TTC549 (cell line): Measurements from ENCODE around the gene CXCL13.
"Not testable (repeated sequence)": the region's sequence is repeated elsewhere in the genome, so short reads cannot be mapped to it uniquely, and the experiment has no call there.

Experiments
- FAIRE-seq: peaks from 2 replicates; lab custom pipeline; 2012; peaks lifted over from hg19 to GRCh38; lab: Jason Lieb, UNC

Gene CXCL13

DNA sequence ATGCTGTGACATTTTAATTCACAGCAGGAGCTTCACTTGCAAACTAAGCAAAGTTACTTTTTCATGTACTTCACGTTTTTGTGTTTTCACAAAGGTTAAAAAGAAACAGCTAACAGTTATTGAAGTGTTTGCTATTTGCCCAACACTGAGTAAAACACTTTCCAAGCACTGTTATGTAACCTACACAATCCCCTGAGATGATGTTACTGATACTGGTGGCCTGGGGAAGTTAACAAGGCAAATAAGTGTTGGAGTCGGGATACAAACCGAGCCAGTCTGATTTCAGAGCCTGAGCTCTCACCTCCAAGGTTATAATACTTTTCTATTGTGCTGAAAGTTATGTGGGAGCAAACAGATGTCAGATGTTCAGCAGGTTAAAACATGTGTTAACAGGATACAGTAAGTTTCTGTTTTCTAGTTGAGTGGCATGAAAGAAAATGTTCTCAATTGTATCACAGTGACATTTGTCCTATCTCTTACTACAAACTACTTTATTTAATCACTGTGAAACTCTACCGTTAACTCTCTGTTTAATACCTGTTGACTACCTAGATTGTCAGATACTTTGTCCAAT, 3.9 kb upstream of the CXCL13 start:
- FAIRE-seq = no peak

DNA sequence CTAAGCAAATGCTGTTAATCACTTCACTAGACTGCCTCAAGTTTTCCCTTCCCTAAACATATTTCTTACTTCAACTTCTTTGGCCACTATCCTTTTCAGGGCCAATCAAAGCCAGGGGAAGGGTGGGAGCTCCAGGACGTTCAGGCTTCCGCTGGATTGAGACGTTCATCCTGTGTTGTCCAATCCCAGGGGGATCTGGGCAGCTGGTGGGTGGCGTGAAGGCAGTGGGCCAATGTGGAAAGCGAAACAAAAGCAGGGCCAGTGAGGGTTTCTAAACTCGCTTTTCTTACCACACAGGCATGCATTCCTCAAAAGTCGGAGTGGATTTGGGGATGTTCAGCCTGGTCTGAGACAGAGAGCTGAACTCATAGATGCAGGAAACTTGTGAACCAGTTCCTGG, 7.6 kb downstream of the CXCL13 start:
- FAIRE-seq = no peak

DNA sequence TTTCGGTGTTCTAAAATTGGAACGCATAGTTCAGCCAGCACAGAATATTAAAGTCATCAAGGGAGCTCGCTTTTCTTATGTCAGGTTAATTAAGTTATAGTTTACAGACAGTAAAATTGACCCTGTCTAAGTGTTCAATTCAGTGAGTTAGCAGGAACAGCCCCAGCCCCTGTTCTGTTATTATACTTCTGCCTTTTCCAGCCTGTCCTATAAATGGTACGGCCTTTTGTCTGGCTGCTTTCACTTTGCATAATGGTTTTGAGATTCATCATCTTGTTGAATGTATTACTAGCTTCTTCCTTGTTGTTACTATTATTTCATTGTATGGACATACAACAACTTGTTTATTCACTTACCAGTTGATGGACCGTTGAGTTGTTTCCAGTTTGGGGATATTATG, 9.5 kb downstream of the CXCL13 start:
- FAIRE-seq = no peak

DNA sequence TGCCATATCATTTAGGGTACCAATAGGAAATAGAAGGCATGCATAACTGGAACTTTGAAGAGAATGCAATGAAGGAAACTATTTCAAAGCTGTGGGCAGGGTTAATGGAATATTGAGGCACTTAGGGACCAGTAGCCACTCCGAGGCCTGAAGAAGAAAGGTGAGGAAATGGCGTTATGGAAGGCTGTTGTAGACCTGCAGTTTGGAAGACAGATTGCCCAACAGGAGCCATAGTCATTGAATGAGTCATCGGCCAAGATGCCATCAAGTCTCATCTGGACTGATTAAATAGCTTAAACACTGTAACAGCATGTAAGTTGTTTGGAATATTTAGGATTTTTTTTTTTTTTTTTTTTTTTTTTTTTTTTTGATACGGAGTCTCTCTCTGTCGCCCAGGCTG, 11.6 kb downstream of the CXCL13 start:
- no peak for FAIRE-seq

DNA sequence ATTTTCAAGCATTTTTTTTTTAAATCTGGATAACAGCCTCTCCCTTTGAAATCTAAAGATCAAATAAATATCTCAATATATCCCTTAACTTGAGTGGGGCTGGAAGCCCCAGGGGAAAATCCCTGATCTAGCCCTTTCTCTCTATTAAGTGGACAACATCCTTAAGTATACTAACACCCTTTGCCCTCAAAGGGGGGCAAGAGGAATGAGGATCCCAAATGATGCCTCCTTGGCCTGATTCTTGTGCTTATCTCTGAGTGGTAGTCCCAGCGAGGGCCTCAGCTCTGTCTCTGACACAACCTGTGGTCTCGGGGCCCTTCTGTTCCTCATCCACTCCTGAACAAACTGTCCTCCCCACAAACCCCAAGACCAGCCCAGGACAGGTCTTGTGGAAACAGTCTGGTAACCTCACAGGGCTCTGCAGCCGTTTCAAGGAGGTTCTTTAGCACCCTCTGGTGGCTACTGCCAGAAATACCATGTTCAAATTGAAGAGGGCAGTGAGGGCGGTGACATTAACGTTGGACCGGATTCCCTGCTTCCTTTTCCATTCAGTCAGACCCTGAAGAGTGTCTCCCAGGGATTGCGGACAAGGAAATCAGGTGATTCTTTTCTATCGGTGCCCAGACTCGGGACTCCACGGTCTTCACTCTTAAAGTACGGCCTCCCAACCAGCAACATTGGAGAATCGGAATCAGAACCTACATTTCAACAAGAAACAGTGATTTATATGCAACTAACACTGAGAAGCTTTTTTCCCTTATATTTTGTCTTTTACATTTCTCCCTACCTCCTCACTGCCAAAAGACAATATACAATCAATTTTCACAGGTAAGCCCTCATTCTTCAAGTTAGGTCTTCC, 13.0 kb downstream of the CXCL13 start:
- peak; percentile 62 for FAIRE-seq

GRCh38 chr4:77619408-77619807, 13.8 kb downstream of the CXCL13 start:
- FAIRE-seq = no peak

DNA sequence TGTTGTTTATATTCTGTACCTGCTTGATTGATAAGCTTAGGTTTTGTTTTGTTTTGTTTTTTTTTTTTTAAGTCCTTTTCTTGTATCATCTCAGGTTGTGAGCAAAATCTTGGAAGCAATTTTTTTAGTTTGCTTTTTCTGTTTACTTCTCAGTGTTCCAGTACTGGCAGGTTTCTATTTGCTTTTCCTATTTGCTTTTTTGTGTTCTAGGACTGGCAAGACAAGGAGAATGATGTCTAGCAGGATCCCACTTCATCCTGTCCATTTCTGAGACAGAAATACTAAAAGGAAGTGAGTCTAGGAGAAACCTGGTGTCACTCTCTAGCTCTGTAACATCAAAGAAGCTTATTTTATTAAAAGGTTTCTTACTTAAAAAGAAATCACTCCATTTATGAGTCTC, 15.6 kb downstream of the CXCL13 start:
- no peak for FAIRE-seq

DNA sequence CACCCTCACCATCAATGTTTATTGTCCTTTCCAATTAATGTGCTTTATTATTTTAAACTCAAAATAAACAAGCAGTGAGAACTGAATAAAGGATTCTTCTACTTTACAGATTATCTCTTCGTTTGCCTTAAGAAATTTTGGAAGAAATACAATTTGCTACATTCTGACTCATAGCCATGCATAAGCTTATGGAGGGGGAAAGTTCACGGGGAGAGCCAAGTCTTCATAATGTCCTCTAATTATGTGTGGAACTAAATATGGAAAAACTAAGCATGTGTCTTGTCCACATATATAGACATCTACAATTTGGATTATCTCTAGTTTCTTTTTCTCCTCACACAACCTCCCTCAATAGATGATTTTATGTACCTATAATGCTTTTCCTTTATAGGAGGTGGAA, 17.5 kb downstream of the CXCL13 start:
- FAIRE-seq = no peak

DNA sequence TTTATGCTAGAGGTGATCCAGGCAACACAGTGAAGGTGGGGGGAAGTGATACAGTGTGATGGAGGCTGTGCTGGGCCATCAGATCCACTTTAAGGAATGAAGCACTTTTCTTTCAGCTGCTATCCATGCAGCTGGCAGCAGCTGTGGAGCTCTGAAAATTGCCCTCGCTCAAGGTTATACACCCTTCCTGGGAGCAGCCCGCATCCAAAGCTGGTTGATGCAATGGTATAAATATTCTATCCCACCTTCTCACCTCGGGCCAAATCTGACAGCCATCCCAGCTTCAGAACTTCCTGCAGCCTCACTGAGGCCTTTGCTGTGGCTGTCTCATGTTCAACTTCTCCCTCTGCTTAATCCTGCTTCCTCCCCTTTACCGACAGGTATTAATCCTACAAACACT, 18.6 kb downstream of the CXCL13 start:
- no peak for FAIRE-seq

GRCh38 chr4:77625485-77625884, 19.9 kb downstream of the CXCL13 start:
- no peak for FAIRE-seq

GRCh38 chr4:77629885-77630284, 24.3 kb downstream of the CXCL13 start:
- no peak for FAIRE-seq

DNA sequence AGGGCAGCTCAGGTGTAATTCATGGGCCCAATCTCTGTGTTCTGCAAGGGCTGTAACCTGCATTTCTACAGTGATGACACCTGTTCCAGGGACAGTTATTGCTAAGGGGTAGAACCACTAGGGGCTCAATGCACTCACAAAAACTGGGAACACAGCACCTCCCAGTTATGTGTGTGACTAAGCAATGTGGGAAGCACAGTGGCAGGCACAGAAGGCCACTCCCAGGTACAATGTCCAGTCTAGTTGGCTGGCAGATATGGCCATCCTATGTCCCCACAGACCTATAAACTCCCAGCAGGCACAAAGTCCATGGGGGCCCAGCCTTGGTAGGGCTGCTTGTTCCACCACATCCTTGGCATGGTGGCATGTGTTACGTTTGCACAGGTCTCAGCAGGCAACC, 25.7 kb downstream of the CXCL13 start:
- FAIRE-seq = no peak

DNA sequence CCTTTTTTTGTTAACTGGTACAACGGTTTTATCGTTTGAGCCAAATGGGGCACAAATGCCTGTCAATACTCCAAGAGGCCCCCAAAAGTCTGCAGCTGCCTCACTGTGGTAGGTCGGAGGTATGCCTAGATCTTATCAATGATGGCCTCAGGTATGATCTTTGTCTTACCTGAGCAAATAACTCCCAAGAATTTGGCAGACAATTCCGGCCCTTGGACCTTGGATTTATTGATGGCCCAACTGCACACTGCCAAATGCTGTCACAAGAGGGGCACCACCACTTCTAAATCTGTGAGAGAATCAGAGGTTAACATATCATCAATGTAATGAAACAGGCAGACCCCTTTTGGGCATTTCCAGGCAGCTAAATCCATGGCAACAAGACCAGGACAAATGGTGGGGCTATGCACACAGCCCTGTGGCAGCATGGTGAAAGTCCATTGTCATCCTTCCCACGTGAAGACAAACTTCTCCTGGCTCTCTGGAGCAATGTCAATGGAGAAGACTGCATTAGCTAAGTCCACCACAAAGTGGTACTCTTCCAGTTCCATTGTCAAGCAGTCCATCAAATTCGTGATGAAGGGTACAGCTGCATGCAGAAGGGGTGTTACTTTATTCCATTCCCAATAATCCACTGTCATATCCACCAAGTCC, 28.6 kb downstream of the CXCL13 start:
- no peak for FAIRE-seq

DNA sequence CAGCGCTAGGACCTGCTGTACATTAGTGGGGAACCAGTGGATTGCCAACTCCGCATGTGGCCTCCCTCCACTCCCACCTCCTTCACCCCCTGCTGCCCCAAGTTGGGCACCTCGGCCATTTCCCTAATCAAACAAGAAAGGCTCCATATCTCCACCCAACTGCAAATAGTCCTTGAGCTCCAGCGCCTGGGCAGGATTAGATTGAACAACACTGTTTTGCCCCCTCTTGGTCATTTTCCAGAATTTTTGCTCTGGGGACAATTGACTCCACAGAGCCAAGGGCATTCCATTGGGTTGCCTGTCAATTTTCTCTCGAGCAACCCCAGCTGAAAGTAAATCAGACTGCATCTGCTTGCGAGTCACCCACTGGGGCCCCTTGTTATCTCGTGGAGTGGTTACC, 29.6 kb downstream of the CXCL13 start:
- no peak for FAIRE-seq

GRCh38 chr4:77635876-77636275, 30.3 kb downstream of the CXCL13 start:
- no peak for FAIRE-seq

DNA sequence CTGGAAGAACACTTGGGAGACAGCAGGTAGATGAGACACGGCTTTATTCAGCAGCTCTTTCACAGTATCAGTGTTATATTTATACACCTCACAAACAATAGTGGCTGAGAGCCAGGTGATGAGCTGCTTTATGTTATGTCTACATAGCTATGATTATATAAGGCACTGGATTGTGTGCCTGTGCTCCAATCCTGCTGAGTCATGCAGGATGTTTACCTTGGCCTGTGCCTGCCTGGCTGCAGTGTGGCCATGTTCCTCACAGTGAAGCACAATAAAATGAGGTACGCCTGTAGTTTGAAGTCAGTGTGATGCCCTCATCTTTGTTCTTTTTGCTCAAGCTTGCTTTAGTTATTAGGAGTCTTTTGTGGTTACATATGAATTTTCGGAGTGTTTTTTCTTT, 31.3 kb downstream of the CXCL13 start:
- FAIRE-seq = no peak

GRCh38 chr4:77644069-77644468, 38.4 kb downstream of the CXCL13 start:
- not testable (repeated sequence) for FAIRE-seq

GRCh38 chr4:77650787-77651186, 45.2 kb downstream of the CXCL13 start:
- FAIRE-seq = no peak

DNA sequence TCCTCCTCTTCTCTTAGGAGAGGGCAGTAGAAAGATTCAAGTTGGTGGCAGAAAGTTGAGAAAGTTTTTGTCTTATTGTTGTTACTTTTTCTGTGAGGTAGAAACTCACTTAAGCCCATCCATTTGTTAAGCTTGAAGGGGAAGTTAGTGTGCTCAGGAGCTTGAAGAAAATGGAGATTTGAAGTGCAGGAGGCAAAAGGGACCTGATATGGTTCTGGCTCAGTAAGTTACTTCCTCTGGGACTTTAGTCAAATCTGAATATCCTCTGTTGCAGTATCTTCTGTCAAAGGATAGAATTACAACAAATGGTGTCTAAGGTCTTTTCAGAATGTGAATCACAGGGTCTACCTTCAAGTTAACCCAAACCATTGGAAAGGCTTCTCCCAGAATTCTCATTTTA, 46.2 kb downstream of the CXCL13 start:
- FAIRE-seq = no peak

DNA sequence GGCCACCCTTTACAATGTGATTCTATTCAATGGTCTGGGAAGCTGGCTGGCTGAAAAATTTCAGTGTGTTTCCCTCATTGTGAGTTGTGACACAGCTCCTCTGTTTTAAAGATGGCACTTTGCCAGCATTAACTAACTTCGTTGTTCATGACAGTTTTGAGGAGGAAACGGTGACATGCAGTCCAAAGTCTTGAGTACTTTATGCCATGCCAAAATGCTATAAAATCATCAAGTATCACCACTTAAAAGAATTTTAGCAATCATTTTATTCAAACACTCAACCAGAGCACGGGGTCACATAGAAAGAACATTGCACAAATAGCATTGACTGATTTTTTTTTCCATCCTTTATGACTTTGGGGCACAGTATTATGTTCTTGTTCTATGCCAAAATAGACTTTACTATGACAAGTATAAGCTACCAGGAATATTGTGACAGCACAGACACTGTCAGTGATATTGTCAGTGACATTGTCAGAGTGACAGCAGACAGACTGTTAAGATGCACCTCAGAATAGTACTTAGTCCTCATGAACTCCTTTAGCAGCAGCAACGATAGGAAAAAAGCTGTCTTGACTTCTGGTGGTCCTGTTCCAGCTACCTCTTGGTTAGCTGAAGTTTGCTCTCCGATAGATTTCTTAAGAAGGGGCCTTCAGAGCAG, 46.7 kb downstream of the CXCL13 start:
- no peak for FAIRE-seq

DNA sequence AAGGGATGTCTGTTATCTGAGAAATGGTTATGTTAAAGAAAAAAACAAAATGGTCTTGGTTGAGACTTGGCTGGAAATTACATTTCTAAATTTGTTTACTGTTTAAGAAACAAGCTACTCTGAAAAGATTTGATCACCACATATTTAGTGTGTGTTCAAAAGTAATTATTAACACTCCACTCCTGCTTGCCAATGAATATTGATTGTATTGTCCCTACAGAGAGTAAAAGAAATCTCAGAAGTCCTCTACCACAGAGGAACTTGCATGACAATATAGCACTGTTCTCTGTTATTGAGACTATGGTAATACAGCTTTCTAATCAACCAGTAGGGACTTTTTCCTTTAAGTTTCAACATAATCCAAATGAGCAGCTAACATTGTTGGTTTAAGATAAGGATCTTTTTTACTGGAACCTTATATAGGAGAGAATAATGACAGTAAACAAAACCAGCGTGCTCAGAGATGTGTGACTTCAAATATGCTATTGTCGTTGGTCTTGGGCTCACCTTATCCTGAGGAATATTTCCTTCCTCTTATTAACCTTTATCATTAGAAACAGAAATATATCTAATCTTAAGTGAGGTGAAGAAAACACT, 47.6 kb downstream of the CXCL13 start:
- no peak for FAIRE-seq

DNA sequence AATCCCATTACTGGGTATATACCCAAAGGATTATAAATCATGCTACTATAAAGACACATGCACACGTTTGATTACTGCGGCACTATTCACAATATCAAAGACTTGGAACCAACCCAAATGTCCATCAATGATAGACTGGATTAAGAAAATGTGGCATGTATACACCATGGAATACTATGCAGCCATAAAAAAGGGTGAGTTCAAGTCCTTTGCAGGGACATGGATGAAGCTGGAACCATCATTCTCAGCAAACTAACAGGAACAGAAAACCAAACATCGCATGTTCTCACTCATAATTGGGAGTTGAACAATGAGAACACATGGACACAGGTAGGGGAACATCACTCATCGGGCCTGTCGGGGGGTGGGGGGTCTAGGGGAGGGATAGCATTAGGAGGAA, 54.7 kb downstream of the CXCL13 start:
- FAIRE-seq = not testable (repeated sequence)
